ENCODE data around the gene FAM83D. TPM values are rescaled to one million over a fixed set of nuclear protein-coding genes. Genes with fewer than 3 reads are reported as not detected.

The FAM83D gene
- total and polyA plus RNA-seq, 11 donors: 0.11 to 4.7 (median 0.66) TPM; not detected in 1

- Histone ChIP-seq H3K4me3 (no peak overlapping the region), H3K36me3 (peaks cover 0 to 74% (median 22%) of the 10 kb centered on the region in 9 donors), H3K9me3 (no peaks in the 10 kb centered on the region), H3K27me3 (no peaks in the 10 kb centered on the region), H3K27ac (peak overlapping the region in 2 of 12 donors; percentile 14 to 81), H3K4me1 (peaks cover 0 to 42% (median 3%) of the 10 kb centered on the region in 12 donors)
- ATAC-seq (no peak), DNase-seq (no peak)
- intact Hi-C loops (cut with DNase I): loop anchor here in 1 of 10 donors (5.0 kb wide), 1 partner anchor 48 kb away; the partner anchor contains the start of gene FAM83D
- 67 to 80% (median 74%) methylated on average over 2 of the region's 2 CpGs for WGBS, 4 donors
- TF ChIP-seq POLR2A (IDR thresholded peaks at IDR 0.05) (no peak), CTCF (IDR thresholded peaks at IDR 0.05) (no peak)
Observed at GRCh38 chr20:38975539-38976120, 49.4 kb downstream of the FAM83D start.

- ATAC-seq (peak; percentile 34 to 66 (median 58)), DNase-seq (no peak)
- H3K27ac ChIP-seq: peak overlapping the region in 11 of 12 donors; percentile 16 to 81 (median 40)
- no peak for TF ChIP-seq POLR2A (IDR thresholded peaks at IDR 0.05)
- TF ChIP-seq CTCF (IDR thresholded peaks at IDR 0.05): no peak
- H3K9me3 ChIP-seq: no peaks in the 10 kb centered on the region
- H3K27me3 ChIP-seq: no peaks in the 10 kb centered on the region
- 50 to 66% (median 58%) methylated on average over 2 of the region's 2 CpGs for WGBS, 4 donors
- intact Hi-C loops (cut with DNase I): loop anchor here in 1 of 10 donors (5.0 kb wide), 1 partner anchor 52 kb away; the partner anchor contains the start of gene FAM83D
- no peak overlapping the region for H3K4me3 ChIP-seq
- peaks cover 0 to 44% (median 7%) of the 10 kb centered on the region in 9 donors for H3K36me3 ChIP-seq
- H3K4me1 ChIP-seq: peaks cover 0 to 35% (median 4%) of the 10 kb centered on the region in 12 donors
Observed at GRCh38 chr20:38979434-38979833, 53.2 kb downstream of the FAM83D start.

GRCh38 chr20:38979842-38980241 is 53.6 kb downstream of the FAM83D start:
- TF ChIP-seq CTCF (IDR thresholded peaks at IDR 0.05) (no peak), POLR2A (IDR thresholded peaks at IDR 0.05) (no peak)
- peak overlapping the region in 11 of 12 donors; percentile 16 to 81 (median 40) for H3K27ac ChIP-seq
- no peaks in the 10 kb centered on the region for H3K9me3 ChIP-seq
- H3K27me3 ChIP-seq: no peaks in the 10 kb centered on the region
- peaks cover 0 to 40% (median 7%) of the 10 kb centered on the region in 9 donors for H3K36me3 ChIP-seq
- peak in 2 of 4 donors; percentile 49 to 57 for ATAC-seq
- no peak overlapping the region for H3K4me3 ChIP-seq
- no peak for DNase-seq
- peaks cover 0 to 36% (median 7%) of the 10 kb centered on the region in 12 donors for H3K4me1 ChIP-seq
- WGBS, 4 donors: 50 to 70% (median 62%) methylated on average over 3 of the region's 3 CpGs
- intact Hi-C loops (cut with DNase I): loop anchor here in 1 of 10 donors (5.0 kb wide), 1 partner anchor 53 kb away; the partner anchor contains the start of gene FAM83D

GRCh38 chr20:38982291-38982690 is 56.1 kb downstream of the FAM83D start:
- TF ChIP-seq CTCF (IDR thresholded peaks at IDR 0.05) (no peak), POLR2A (IDR thresholded peaks at IDR 0.05) (no peak)
- Histone ChIP-seq H3K9me3 (no peaks in the 10 kb centered on the region), H3K4me1 (peaks cover 0 to 55% (median 31%) of the 10 kb centered on the region in 12 donors), H3K27me3 (no peaks in the 10 kb centered on the region), H3K27ac (no peak overlapping the region), H3K4me3 (no peak overlapping the region), H3K36me3 (peaks cover 0 to 19% (median 7%) of the 10 kb centered on the region in 9 donors)
- WGBS, 4 donors: 84 to 100% (median 93%) methylated on average over 1 of the region's 1 CpG
- DNase-seq (no peak), ATAC-seq (no peak)
- intact Hi-C loops (cut with DNase I): no loop called here

All from heart left ventricle (tissue), 16 donors.